LNCAP (cell line): Measurements from ENCODE around the gene ZBTB8OS.

Experiments
- CTCF ChIP-seq: fragments of 450-650 bp; IDR thresholded peaks from 2 replicates; pipeline ENCODE4 v1.5.1; 2017; ENCODE audit warnings: mild to moderate bottlenecking

ZBTB8OS gene

GRCh38 chr1:32622205-32622604 is 28.1 kb downstream of the ZBTB8OS start:
- no peak for TF ChIP-seq CTCF

GRCh38 chr1:32619701-32620485 is 30.5 kb downstream of the ZBTB8OS start:
- peak; percentile 15; the same call in 1 of the 2 replicates for TF ChIP-seq CTCF

- TF ChIP-seq CTCF: no peak
Measured at GRCh38 chr1:32618673-32619221, 31.6 kb downstream of the ZBTB8OS start.

- TF ChIP-seq CTCF: no peak
Measured at GRCh38 chr1:32613472-32613871, 36.9 kb downstream of the ZBTB8OS start.

- TF ChIP-seq CTCF: no peak
Measured at GRCh38 chr1:32612189-32612881, 38.0 kb downstream of the ZBTB8OS start.

GRCh38 chr1:32611859-32612188 is 38.5 kb downstream of the ZBTB8OS start:
- no peak for TF ChIP-seq CTCF

GRCh38 chr1:32609180-32609579 is 41.2 kb downstream of the ZBTB8OS start:
- TF ChIP-seq CTCF: no peak
